Cardiac septum (tissue), 1 donor: Measurements from ENCODE around the gene PRSS1. TPM values are rescaled to one million over a fixed set of nuclear protein-coding genes. Genes with fewer than 3 reads are reported as not detected.
A peak's percentile ranks its signal among the peaks of the same experiment; 100 is the strongest.
"Not testable (repeated sequence)": the region's sequence is repeated elsewhere in the genome, so short reads cannot be mapped to it uniquely, and the experiment has no call there.

ENCODE experiments used
- DNase-seq: peaks from one replicate; pipeline ENCODE4 v3.0.0-alpha.2; 2020; ENCODE audit warnings: low spot score
- intact Hi-C: fragments of 100-400 bp; cut with DNase I; formaldehyde crosslinking; loops from one replicate; pipeline ENCODE4 v1.14.0; 2022
- total RNA-seq: library from RNA; stranded (reverse); fragmentation: NEBNext Ultra II Directional; extraction: Animal tissue kit (Norgen Biotek cat#: 25700); gene quantifications from one replicate; pipeline ENCODE4 v1.2.1, GENCODE V29; 2021
- donor health status: DM: no; HTN: no; CAD: no.

The PRSS1 gene
- total RNA-seq, 1 donor from 2014 or later, result not detected

GRCh38 chr7:142745091-142745635 lies 4.1 kb upstream of the PRSS1 start:
- DNase-seq, result no peak
- intact Hi-C loops, result no loop called here

GRCh38 chr7:142745745-142746144 lies 3.5 kb upstream of the PRSS1 start:
- no peak for DNase-seq
- intact Hi-C loops, result no loop called here

DNA sequence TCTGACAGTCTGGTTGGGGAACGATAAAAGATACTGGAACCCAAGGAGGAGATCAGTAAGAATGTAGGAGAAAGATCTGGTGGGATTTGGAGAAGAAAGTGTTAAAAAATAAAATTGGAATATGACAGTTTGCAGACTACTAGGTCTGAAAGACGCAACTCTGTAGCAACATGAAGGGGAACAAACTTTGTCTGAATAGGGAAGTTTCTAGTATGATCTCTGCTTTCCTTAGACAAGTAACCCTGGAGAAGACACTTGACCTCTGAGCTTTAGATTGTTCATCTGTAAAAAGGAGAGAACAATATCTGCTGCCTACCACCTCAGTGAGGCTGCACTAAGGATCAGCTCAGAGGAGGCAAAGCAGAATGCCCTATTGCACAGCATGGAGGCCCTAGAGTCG lies 3.0 kb upstream of the PRSS1 start:
- intact Hi-C loops, result no loop called here
- no peak for DNase-seq

GRCh38 chr7:142748410-142748809 lies 862 bp upstream of the PRSS1 start:
- DNase-seq, intact Hi-C loops: not testable (repeated sequence)

DNA sequence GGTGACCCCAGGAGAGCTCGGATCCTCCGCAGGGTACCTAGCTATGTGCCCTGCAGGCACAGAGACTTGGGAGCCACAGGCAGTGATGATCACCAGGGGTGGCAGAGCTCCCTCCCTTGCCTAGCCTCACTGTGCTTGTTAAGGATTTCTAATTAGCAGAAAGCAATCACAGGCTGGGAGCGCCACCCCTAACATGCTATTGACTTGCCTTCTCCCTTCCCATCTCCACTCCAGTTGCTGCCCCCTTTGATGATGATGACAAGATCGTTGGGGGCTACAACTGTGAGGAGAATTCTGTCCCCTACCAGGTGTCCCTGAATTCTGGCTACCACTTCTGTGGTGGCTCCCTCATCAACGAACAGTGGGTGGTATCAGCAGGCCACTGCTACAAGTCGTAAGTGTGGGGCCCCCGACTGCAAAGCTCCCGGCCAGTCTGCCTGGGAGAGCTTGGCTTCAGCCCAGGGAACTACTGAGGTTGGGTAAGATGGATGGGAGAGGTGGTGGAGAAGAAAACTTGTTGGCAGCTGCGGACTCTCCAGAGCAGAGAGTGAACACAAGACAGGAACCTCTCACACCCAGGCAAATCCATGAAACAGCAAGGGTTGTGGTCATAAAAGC lies 1.2 kb downstream of the PRSS1 start:
- DNase-seq, result no peak
- intact Hi-C loops, result no loop called here

GRCh38 chr7:142751526-142752175 lies 2.4 kb downstream of the PRSS1 start:
- intact Hi-C loops, result not testable (repeated sequence)
- DNase-seq, result peak; percentile 64

DNA sequence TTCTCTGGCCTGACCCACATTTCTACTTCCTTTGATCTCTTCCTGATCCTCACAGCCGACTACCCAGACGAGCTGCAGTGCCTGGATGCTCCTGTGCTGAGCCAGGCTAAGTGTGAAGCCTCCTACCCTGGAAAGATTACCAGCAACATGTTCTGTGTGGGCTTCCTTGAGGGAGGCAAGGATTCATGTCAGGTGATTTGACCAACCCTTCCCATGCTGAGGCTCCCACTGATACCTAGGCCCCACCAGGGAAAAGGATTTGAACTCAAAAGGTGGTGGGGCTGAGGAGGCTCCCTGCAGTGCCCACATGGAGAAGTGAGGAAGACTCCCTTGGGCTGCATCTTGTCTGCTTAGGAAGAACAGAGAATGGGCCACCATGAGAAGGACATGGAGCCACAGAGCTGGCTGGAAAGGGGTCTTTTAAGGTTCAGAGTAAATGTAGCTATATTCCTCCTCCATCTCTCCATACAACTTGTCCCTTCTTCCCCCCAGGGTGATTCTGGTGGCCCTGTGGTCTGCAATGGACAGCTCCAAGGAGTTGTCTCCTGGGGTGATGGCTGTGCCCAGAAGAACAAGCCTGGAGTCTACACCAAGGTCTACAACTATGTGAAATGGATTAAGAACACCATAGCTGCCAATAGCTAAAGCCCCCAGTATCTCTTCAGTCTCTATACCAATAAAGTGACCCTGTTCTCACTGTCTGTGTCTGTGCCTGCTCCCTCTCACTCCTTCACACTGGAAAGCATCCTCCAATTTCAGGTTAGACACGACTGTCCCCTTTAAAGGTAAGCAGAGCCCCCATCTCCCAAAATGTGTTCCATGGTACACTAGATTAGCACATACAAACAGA lies 3.3 kb downstream of the PRSS1 start:
- intact Hi-C loops, result no loop called here

GRCh38 chr7:142753366-142753765 lies 4.1 kb downstream of the PRSS1 start:
- intact Hi-C loops, result no loop called here
- peak; percentile 36 for DNase-seq

More for the DNA sequence above, 3.3 kb downstream of the PRSS1 start:
- peak; percentile 54 for DNase-seq

- intact Hi-C loops, result not testable (repeated sequence)
- peak; percentile 58 for DNase-seq
These were observed 4.7 kb downstream of the PRSS1 start for GRCh38 chr7:142753925-142754491.

- peak; percentile 51 for DNase-seq
- intact Hi-C loops, result no loop called here
These were observed 5.7 kb downstream of the PRSS1 start for GRCh38 chr7:142754681-142755575.

DNA sequence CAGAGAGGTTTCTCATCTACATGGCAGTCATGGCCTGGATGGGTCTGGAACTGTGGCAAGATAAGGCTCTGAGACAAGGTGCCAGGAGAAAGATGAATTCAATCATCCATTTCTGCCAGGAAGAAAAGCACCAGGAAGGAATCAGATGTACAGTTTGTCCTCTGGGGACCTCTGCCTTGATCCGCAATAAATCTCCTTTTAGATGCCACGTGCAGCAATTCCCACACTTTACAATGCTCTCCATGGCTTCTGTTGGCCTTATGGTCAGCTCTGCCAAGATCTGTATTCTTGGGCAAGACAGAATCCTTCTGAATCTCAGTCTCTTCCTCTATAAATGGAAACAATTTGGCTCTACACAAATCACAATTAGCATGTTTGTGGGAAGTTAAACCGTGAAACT lies 9.0 kb downstream of the PRSS1 start:
- DNase-seq, intact Hi-C loops: not testable (repeated sequence)

GRCh38 chr7:142759433-142759832 lies 10.2 kb downstream of the PRSS1 start:
- DNase-seq, result peak; percentile 41
- intact Hi-C loops, result no loop called here

DNA sequence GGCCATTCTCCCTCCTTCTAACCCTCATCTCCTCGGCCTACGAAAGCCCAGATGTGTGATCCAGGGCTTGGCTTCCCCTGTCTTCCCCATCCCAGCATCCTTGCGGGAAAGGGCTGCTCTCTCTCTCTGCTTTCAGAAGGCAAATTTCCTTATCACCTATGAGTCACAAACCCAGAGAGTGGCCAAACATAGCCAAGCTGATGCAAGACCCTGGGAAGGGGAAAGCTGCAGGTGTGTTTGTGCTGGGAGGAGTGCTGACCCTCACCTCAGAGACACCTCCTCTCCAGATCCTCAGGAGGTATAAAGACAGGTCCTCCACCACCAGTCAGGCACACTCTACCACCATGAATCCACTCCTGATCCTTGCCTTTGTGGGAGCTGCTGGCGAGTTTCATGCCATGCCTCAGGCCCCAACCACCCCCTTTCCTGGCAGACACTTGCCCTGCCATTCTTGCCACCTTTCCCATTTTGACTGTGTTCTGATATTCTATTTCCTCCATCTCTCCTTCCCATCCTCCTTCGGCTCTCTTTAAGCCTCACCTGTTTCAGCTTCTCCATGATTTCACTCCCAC lies 10.9 kb downstream of the PRSS1 start:
- intact Hi-C loops, result no loop called here
- DNase-seq, result peak; percentile 41

DNA sequence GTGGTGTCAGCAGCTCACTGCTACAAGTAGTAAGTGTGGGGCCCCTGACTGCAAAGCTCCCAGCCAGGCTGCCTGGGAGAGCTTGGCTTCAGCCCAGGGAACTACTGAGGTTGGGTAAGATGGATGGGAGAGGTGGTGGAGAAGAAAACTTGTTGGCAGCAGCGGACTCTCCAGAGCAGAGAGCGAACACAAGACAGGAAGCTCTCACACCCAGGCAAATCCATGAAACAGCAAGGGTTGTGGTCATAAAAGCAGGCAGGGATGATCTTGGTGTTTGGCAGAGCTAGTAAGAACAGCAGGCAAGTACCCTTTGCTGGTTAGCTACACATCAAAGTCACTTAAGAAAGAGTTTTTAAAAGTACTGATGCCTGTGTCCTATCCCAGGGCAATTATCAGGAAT lies 12.3 kb downstream of the PRSS1 start:
- DNase-seq, result peak; percentile 31
- intact Hi-C loops, result not testable (repeated sequence)

DNA sequence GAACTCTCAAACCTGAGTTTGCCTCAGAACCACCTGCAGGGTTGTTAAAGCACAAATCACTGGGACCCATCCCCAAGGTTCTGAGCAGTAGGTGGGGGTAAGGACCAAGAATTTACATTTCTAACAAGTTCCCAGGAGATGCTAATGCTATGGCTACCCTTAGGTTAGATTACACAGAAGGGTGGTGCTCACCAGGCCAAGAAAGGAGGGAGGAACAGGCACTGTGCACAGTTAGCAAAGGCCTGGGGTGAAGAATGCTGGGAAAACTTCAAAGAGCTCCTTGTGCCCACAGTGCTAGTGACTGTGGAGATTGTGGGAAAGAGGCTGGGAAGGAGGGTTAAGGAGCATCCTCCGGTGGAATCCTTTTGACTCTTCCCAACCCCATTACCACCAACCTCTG lies 12.8 kb downstream of the PRSS1 start:
- intact Hi-C loops, result no loop called here
- no peak for DNase-seq

DNA sequence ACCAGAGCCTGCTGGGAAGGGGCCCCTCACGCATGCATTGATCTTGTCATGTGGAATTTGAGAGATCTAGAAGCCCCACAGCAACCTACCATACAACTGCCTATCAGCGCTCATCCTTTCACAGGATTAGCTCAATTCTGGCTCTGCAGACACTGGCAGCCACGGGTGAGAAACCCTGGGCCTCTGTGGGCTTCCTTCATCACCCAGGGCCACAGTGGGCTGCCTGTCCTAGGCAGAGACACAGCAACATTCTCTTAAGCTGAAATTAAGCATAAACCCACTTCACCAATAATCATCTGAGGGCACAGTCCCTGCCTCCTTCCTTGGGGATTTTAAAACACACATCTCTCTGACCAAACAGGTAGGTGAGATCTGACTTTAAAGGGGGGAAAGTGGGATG lies 18.2 kb downstream of the PRSS1 start:
- intact Hi-C loops, result no loop called here
- peak; percentile 35 for DNase-seq

DNA sequence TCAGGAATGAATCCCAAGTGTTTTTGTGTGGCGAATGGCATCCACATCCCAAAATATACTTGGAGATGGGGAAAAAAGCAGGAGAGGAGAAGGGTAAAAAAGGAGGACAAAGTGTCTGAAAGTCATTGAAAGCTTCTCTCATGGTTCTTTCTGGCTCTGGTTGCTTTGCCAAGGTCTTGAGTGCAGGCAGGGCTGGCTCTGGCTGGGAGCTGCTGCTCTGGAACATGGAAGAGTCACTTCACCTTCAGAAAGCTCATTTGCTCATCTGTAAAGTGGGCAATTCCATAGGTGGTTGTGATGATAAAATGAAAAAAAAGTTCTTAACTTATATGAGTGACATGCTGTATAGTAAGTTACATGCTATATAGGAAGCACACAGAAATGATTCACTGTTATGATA lies 18.6 kb downstream of the PRSS1 start:
- intact Hi-C loops, result no loop called here
- peak; percentile 26 for DNase-seq

GRCh38 chr7:142768885-142769284 lies 19.6 kb downstream of the PRSS1 start:
- peak; percentile 41 for DNase-seq
- intact Hi-C loops, result not testable (repeated sequence)
